Fibroblast of skin of abdomen (primary cell): ENCODE results near the gene CALHM1.
"Not testable (repeated sequence)": the region's sequence is repeated elsewhere in the genome, so short reads cannot be mapped to it uniquely, and the experiment has no call there.

Experiments
- DNase-seq: peaks from one replicate; pipeline ENCODE4 v3.0.0-alpha.2; 2013

CALHM1 gene

GRCh38 chr10:103486635-103487409 lies 28.1 kb upstream of the CALHM1 start:
- not testable (repeated sequence) for DNase-seq

- peak; percentile 60 for DNase-seq
Measured at GRCh38 chr10:103481974-103482531, 23.4 kb upstream of the CALHM1 start.

- DNase-seq = no peak
Measured at GRCh38 chr10:103480521-103480920, 21.8 kb upstream of the CALHM1 start.

GRCh38 chr10:103479135-103479534 lies 20.4 kb upstream of the CALHM1 start, which contains the start of gene CALHM3:
Gene CALHM3, minus strand, starts transcription at chr10:103479240. Its CDS starts 208 bp downstream, at chr10:103479032.
- DNase-seq = no peak

- no peak for DNase-seq
Measured at GRCh38 chr10:103478671-103479070, 20.0 kb upstream of the CALHM1 start.

GRCh38 chr10:103476046-103476768 lies 17.5 kb upstream of the CALHM1 start:
- no peak for DNase-seq

GRCh38 chr10:103475437-103475836 lies 16.7 kb upstream of the CALHM1 start:
- no peak for DNase-seq

GRCh38 chr10:103474077-103474476 lies 15.4 kb upstream of the CALHM1 start:
- DNase-seq = no peak

GRCh38 chr10:103473261-103473671 lies 14.6 kb upstream of the CALHM1 start:
- no peak for DNase-seq

- no peak for DNase-seq
Measured at GRCh38 chr10:103472005-103472404, 13.3 kb upstream of the CALHM1 start.

GRCh38 chr10:103470761-103471653 lies 12.3 kb upstream of the CALHM1 start:
- peak; percentile 40 for DNase-seq

- DNase-seq = no peak
Measured at GRCh38 chr10:103469201-103469600, 10.5 kb upstream of the CALHM1 start.

- no peak for DNase-seq
Measured at GRCh38 chr10:103467406-103467805, 8.7 kb upstream of the CALHM1 start.

GRCh38 chr10:103466734-103467133 lies 8.0 kb upstream of the CALHM1 start:
- peak; percentile 42 for DNase-seq

GRCh38 chr10:103465411-103466179 lies 6.9 kb upstream of the CALHM1 start:
- DNase-seq = no peak

- DNase-seq = no peak
Measured at GRCh38 chr10:103463499-103463898, 4.8 kb upstream of the CALHM1 start.

- no peak for DNase-seq
Measured at GRCh38 chr10:103459615-103460014, 915 bp upstream of the CALHM1 start.

GRCh38 chr10:103457896-103458583 lies 660 bp downstream of the CALHM1 start:
- DNase-seq = no peak

- DNase-seq = no peak
Measured at GRCh38 chr10:103457176-103457712, 1.5 kb downstream of the CALHM1 start.

- no peak for DNase-seq
Measured at GRCh38 chr10:103456074-103456660, 2.5 kb downstream of the CALHM1 start.
